ENCODE data around the gene FARSB. TPM values are rescaled to one million over a fixed set of nuclear protein-coding genes. Genes with fewer than 3 reads are reported as not detected.

FARSB gene
- total RNA-seq, 1 experiment from 2014 or later, result 50.7 TPM

DNA sequence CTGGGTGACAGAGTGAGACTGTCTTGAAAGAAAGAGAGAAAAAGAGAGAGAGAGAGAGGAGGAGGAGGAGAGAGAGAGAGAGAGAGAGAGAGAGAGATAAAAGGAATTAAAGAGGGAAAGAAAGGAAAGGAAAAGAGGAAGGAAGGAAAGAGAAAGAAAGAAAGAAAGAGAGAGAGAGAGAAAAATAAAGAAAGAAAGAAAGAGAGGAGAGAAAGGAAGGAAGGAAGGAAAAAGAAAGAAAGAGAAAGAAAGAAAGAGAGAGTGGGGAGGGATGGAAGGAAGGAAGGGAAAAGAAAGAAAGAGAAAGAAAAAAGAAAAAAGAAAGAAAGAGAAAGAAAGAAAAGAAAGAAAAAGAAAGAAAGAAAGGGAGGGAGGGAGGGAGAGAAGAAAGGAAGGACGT lies 45.3 kb upstream of the FARSB start:
- H3K9me2 ChIP-seq (ENCODE audit: insufficient read depth), result no peaks in the 10 kb centered on the region
- ChIA-PET POLR2A (no interaction called here), RAD21 (ENCODE audit: low non-redundant PET in 1 of 2, low total read pairs in 2 of 2, uncharacterized antibody in 2 of 2, unreplicated experiment in 2 of 2) (no interaction called here), CTCF (interaction anchor here (1.5 to 2.7 kb wide), 2 partner anchors 11 to 14 kb away, joined by 3 to 16 read pairs; no protein-coding TSS in a partner anchor)
- DNase-seq (ENCODE audit: low read depth, low spot score), result no peak
- no peak overlapping the region for H3K27ac ChIP-seq (ENCODE audit: low read depth, low read length)
- no peaks in the 10 kb centered on the region for H3K9me3 ChIP-seq (ENCODE audit: control insufficient read depth in 1 of 2, insufficient read depth in 1 of 2, low read depth in 1 of 2, low read length in 2 of 2)
- no peaks in the 10 kb centered on the region for H3K36me3 ChIP-seq (ENCODE audit: control insufficient read depth in 1 of 2, insufficient read depth in 2 of 2, low read length in 2 of 2)
- TF ChIP-seq CEBPB (IDR thresholded peaks at IDR 0.05; ENCODE audit: low read depth) (no peak), SIN3A (IDR thresholded peaks at IDR 0.05; ENCODE audit: low read depth) (no peak), ZNF274 (IDR thresholded peaks at IDR 0.05; ENCODE audit: low read depth, low read length) (no peak), ELF1 (IDR thresholded peaks at IDR 0.05; ENCODE audit: borderline replicate concordance, low read depth) (no peak), RAD21 (IDR thresholded peaks at IDR 0.05; ENCODE audit: low read depth) (no peak), POLR2A (IDR thresholded peaks at IDR 0.05; ENCODE audit: borderline replicate concordance, extremely low read depth, insufficient read depth, insufficient read length) (no peak), EZH2 (IDR thresholded peaks at IDR 0.05) (no peak), EGR1 (IDR thresholded peaks at IDR 0.05; ENCODE audit: low read depth) (no peak), FOSL1 (IDR thresholded peaks at IDR 0.05; ENCODE audit: low read depth) (no peak), POLR2AphosphoS5 (IDR thresholded peaks at IDR 0.05; ENCODE audit: low read depth, low read length) (no peak), TCF7L2 (IDR thresholded peaks at IDR 0.05; ENCODE audit: borderline replicate concordance, extremely low read depth, insufficient read depth, insufficient read length) (no peak), SRF (IDR thresholded peaks at IDR 0.05; ENCODE audit: low read depth) (no peak), SP1 (IDR thresholded peaks at IDR 0.05; ENCODE audit: low read depth) (no peak), YY1 (IDR thresholded peaks at IDR 0.05; ENCODE audit: extremely low read depth, insufficient replicate concordance, low read depth, low read length) (no peak)
- TF ChIP-seq, protein P1, sequence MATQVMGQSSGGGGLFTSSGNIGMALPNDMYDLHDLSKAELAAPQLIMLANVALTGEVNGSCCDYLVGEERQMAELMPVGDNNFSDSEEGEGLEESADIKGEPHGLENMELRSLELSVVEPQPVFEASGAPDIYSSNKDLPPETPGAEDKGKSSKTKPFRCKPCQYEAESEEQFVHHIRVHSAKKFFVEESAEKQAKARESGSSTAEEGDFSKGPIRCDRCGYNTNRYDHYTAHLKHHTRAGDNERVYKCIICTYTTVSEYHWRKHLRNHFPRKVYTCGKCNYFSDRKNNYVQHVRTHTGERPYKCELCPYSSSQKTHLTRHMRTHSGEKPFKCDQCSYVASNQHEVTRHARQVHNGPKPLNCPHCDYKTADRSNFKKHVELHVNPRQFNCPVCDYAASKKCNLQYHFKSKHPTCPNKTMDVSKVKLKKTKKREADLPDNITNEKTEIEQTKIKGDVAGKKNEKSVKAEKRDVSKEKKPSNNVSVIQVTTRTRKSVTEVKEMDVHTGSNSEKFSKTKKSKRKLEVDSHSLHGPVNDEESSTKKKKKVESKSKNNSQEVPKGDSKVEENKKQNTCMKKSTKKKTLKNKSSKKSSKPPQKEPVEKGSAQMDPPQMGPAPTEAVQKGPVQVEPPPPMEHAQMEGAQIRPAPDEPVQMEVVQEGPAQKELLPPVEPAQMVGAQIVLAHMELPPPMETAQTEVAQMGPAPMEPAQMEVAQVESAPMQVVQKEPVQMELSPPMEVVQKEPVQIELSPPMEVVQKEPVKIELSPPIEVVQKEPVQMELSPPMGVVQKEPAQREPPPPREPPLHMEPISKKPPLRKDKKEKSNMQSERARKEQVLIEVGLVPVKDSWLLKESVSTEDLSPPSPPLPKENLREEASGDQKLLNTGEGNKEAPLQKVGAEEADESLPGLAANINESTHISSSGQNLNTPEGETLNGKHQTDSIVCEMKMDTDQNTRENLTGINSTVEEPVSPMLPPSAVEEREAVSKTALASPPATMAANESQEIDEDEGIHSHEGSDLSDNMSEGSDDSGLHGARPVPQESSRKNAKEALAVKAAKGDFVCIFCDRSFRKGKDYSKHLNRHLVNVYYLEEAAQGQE (IDR thresholded peaks at IDR 0.05; ENCODE audit: low read depth), result no peak
- TF ChIP-seq, protein P2, sequence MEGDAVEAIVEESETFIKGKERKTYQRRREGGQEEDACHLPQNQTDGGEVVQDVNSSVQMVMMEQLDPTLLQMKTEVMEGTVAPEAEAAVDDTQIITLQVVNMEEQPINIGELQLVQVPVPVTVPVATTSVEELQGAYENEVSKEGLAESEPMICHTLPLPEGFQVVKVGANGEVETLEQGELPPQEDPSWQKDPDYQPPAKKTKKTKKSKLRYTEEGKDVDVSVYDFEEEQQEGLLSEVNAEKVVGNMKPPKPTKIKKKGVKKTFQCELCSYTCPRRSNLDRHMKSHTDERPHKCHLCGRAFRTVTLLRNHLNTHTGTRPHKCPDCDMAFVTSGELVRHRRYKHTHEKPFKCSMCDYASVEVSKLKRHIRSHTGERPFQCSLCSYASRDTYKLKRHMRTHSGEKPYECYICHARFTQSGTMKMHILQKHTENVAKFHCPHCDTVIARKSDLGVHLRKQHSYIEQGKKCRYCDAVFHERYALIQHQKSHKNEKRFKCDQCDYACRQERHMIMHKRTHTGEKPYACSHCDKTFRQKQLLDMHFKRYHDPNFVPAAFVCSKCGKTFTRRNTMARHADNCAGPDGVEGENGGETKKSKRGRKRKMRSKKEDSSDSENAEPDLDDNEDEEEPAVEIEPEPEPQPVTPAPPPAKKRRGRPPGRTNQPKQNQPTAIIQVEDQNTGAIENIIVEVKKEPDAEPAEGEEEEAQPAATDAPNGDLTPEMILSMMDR (IDR thresholded peaks at IDR 0.05 in 2 of 3, conservative IDR thresholded peaks at IDR 0.05 in 1 of 3; ENCODE audit: borderline replicate concordance in 1 of 3, insufficient read depth in 1 of 3, low read depth in 2 of 3, low read length in 2 of 3), result no peak
- TF ChIP-seq, protein P3, sequence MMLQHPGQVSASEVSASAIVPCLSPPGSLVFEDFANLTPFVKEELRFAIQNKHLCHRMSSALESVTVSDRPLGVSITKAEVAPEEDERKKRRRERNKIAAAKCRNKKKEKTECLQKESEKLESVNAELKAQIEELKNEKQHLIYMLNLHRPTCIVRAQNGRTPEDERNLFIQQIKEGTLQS (IDR thresholded peaks at IDR 0.05), result no peak
- TF ChIP-seq, protein P4, sequence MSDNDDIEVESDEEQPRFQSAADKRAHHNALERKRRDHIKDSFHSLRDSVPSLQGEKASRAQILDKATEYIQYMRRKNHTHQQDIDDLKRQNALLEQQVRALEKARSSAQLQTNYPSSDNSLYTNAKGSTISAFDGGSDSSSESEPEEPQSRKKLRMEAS (IDR thresholded peaks at IDR 0.05), result no peak
- TF ChIP-seq, protein P5, sequence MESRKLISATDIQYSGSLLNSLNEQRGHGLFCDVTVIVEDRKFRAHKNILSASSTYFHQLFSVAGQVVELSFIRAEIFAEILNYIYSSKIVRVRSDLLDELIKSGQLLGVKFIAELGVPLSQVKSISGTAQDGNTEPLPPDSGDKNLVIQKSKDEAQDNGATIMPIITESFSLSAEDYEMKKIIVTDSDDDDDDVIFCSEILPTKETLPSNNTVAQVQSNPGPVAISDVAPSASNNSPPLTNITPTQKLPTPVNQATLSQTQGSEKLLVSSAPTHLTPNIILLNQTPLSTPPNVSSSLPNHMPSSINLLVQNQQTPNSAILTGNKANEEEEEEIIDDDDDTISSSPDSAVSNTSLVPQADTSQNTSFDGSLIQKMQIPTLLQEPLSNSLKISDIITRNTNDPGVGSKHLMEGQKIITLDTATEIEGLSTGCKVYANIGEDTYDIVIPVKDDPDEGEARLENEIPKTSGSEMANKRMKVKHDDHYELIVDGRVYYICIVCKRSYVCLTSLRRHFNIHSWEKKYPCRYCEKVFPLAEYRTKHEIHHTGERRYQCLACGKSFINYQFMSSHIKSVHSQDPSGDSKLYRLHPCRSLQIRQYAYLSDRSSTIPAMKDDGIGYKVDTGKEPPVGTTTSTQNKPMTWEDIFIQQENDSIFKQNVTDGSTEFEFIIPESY (IDR thresholded peaks at IDR 0.05; ENCODE audit: extremely low read depth, insufficient replicate concordance, low read length), result no peak
- no peaks in the 10 kb centered on the region for H4K20me1 ChIP-seq (ENCODE audit: insufficient read depth)
- no peak overlapping the region for H3K4me2 ChIP-seq (ENCODE audit: low read length)
- intact Hi-C loops (cut with micrococcal nuclease), result no loop called here
- no peaks in the 10 kb centered on the region for H3K79me2 ChIP-seq (ENCODE audit: insufficient read depth, low read length)
- H3K27me3 ChIP-seq (ENCODE audit: insufficient read depth, low read length), result no peaks in the 10 kb centered on the region
- no peak overlapping the region for H3K9ac ChIP-seq (ENCODE audit: low read length)
- no peak overlapping the region for H3K4me3 ChIP-seq (replicated peaks in 1 of 2; ENCODE audit: low read depth in 1 of 2, low read length in 2 of 2)
- H3K4me1 ChIP-seq (ENCODE audit: control insufficient read depth in 1 of 2, insufficient read depth in 2 of 2, low read length in 2 of 2), result no peaks in the 10 kb centered on the region
- no peak overlapping the region for H2AFZ ChIP-seq (ENCODE audit: low read depth, low read length, poor library complexity, severe bottlenecking)
- no peak for ATAC-seq
- no TSS peak for BruUV-seq (replicated peaks)
